KOPT-K1 (cell line): ENCODE measurements around the gene COG3.
"Not testable (repeated sequence)": the region's sequence is repeated elsewhere in the genome, so short reads cannot be mapped to it uniquely, and the experiment has no call there.

ENCODE experiments used
- H3K27ac ChIP-seq: fragments of 200-600 bp; sonication (generic); 2 replicates; pipeline ENCODE4 v1.5.1; 2016; ENCODE audit warnings: antibody characterized with exemption, mild to moderate bottlenecking, low read depth, low read length; ENCODE audit not compliant: poor library complexity, severe bottlenecking
- H3K36me3 ChIP-seq: fragments of 200-600 bp; sonication (generic); 2 replicates; pipeline ENCODE4 v1.5.1; 2017; ENCODE audit warnings: antibody characterized with exemption, mild to moderate bottlenecking, low read length, moderate library complexity; ENCODE audit not compliant: insufficient read depth
- H3K9me3 ChIP-seq: fragments of 200-600 bp; sonication (generic); 2 replicates; pipeline ENCODE4 v1.5.1; 2017; ENCODE audit warnings: antibody characterized with exemption, low read length, mild to moderate bottlenecking; ENCODE audit not compliant: insufficient read depth, poor library complexity, severe bottlenecking

Gene COG3

GRCh38 chr13:45464687-45465453 is at the start of gene COG3:
Gene COG3, plus strand, starts transcription at chr13:45464939. Its CDS starts 98 bp downstream, at chr13:45465037.
- no peaks in the 10 kb centered on the region for H3K9me3 ChIP-seq
- H3K36me3 ChIP-seq = 0 out of 2 replicates have a peak, but pooled peaks cover 9% of the 10 kb centered on the region
- peak within 1 kb of the TSS; percentile 83 for H3K27ac ChIP-seq

GRCh38 chr13:45415112-45415511 is 49.6 kb upstream of the COG3 start:
- H3K9me3 ChIP-seq = no peaks in the 10 kb centered on the region
- peaks cover 16% of the 10 kb centered on the region for H3K36me3 ChIP-seq
- no peak overlapping the region for H3K27ac ChIP-seq

- Histone ChIP-seq H3K27ac (peak overlapping the region; percentile 62), H3K9me3 (no peaks in the 10 kb centered on the region), H3K36me3 (0 out of 2 replicates have a peak, but pooled peaks cover under 1% of the 10 kb centered on the region)
These were observed 48.1 kb upstream of the COG3 start for GRCh38 chr13:45416516-45417128.

- no peaks in the 10 kb centered on the region for H3K9me3 ChIP-seq
- H3K27ac ChIP-seq = peak within 1 kb of the TSS; percentile 62
- H3K36me3 ChIP-seq = no peaks in the 10 kb centered on the region
These were observed 46.8 kb upstream of the COG3 start, which contains the start of gene SLC25A30 for GRCh38 chr13:45417790-45418534. Gene SLC25A30, minus strand, starts transcription at chr13:45418373. Its CDS starts 6,948 bp downstream, at chr13:45411425.

- H3K27ac ChIP-seq, H3K9me3 ChIP-seq, H3K36me3 ChIP-seq: not testable (repeated sequence)
These were observed 45.4 kb upstream of the COG3 start for GRCh38 chr13:45419389-45419788.

- Histone ChIP-seq H3K36me3 (no peaks in the 10 kb centered on the region), H3K27ac (no peak overlapping the region), H3K9me3 (no peaks in the 10 kb centered on the region)
These were observed 44.8 kb upstream of the COG3 start for GRCh38 chr13:45419945-45420344.

GRCh38 chr13:45422731-45423292 is 41.9 kb upstream of the COG3 start:
- no peaks in the 10 kb centered on the region for H3K9me3 ChIP-seq
- H3K36me3 ChIP-seq = no peaks in the 10 kb centered on the region
- H3K27ac ChIP-seq = no peak overlapping the region

- not testable (repeated sequence) for H3K27ac ChIP-seq, H3K9me3 ChIP-seq, H3K36me3 ChIP-seq
These were observed 38.5 kb upstream of the COG3 start for GRCh38 chr13:45426056-45426841.

GRCh38 chr13:45432737-45433380 is 31.9 kb upstream of the COG3 start:
- H3K36me3 ChIP-seq = no peaks in the 10 kb centered on the region
- H3K27ac ChIP-seq = no peak overlapping the region
- no peaks in the 10 kb centered on the region for H3K9me3 ChIP-seq

- no peaks in the 10 kb centered on the region for H3K9me3 ChIP-seq
These were observed 31.4 kb upstream of the COG3 start for GRCh38 chr13:45433381-45433790.

GRCh38 chr13:45434556-45435371 is 30.0 kb upstream of the COG3 start:
- no peaks in the 10 kb centered on the region for H3K9me3 ChIP-seq
- H3K27ac ChIP-seq = no peak overlapping the region
- no peaks in the 10 kb centered on the region for H3K36me3 ChIP-seq

More at GRCh38 chr13:45433381-45433790, 31.4 kb upstream of the COG3 start:
- H3K27ac ChIP-seq = no peak overlapping the region
- no peaks in the 10 kb centered on the region for H3K36me3 ChIP-seq

- Histone ChIP-seq H3K36me3 (no peaks in the 10 kb centered on the region), H3K27ac (no peak overlapping the region), H3K9me3 (no peaks in the 10 kb centered on the region)
These were observed 28.4 kb upstream of the COG3 start for GRCh38 chr13:45436332-45436731.

- H3K9me3 ChIP-seq = no peaks in the 10 kb centered on the region
- H3K36me3 ChIP-seq = no peaks in the 10 kb centered on the region
- H3K27ac ChIP-seq = no peak overlapping the region
These were observed 27.8 kb upstream of the COG3 start for GRCh38 chr13:45436953-45437352.
